HG02678 (cell line): ENCODE measurements around the gene TEKT5.
"Not testable (repeated sequence)": the region's sequence is repeated elsewhere in the genome, so short reads cannot be mapped to it uniquely, and the experiment has no call there.

ENCODE experiments used
- ATAC-seq: cut with Tn5 transposase; IDR thresholded peaks from one replicate; pipeline ENCODE4 v1.9.1; 2021; ENCODE audit warnings: mild to moderate bottlenecking, moderate library complexity; ENCODE audit not compliant: unreplicated experiment

TEKT5 gene

GRCh38 chr16:10637337-10638037, 57.2 kb downstream of the TEKT5 start:
- no peak for ATAC-seq

- no peak for ATAC-seq
These were observed 59.2 kb downstream of the TEKT5 start for GRCh38 chr16:10635365-10636021.

- not testable (repeated sequence) for ATAC-seq
These were observed 61.3 kb downstream of the TEKT5 start for GRCh38 chr16:10633429-10633828.

- no peak for ATAC-seq
These were observed 62.8 kb downstream of the TEKT5 start for GRCh38 chr16:10631886-10632285.

GRCh38 chr16:10629592-10629963, 65.2 kb downstream of the TEKT5 start:
- ATAC-seq, result no peak

DNA sequence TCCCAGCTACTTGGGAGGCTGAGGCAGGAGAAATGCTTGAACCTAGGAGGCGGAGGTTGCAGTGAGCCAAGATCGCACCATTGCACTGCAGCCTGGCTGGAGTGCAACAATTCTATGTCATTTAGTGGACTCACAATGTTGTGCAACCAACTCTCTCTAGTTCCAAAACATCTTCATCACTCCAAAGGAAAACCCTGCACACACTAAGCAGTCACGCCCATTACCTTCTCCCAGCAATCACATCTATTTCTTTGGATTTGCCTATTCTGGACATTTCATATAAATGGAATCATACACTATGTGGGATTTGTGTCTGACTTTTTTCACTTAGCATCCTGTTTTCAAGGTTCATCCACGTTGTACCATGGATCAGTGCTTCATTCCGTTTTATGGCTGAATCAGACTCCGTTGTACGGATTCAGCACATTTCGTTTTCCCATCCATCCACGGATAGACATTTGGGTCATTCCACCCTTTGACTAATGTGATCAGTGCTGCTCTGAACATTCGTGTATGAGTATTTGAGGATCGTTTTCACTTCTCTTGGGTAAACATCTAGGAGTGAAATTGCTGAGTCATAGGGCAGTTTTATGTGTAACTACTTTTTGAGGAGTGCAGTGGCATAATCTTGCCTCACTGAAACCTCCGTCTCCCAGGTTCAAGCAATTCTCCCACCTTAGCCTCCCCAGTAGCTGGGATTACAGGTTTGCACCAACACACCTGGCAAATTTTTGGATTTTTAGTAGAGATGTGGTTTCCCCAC, 69.0 kb downstream of the TEKT5 start:
- ATAC-seq, result no peak

DNA sequence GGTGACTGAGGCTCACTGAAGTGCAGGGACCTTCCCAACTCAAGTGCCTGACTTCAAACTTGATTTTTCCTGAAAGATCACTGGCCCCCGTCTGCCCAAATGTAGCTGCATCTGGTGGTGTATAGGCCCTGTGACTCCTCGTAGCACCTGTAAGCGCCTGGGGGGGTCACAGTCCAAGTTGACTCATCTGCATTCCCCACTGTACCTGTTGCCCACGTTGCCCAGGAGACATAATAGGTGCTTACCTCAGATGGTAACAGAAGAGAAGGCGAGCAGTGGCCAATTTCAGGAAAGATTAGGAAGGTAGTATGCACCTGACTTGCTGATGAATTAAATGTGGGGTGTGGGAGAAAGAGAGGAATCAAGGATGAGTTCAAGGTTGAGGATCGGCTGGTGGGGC, 70.2 kb downstream of the TEKT5 start:
- ATAC-seq, result no peak

DNA sequence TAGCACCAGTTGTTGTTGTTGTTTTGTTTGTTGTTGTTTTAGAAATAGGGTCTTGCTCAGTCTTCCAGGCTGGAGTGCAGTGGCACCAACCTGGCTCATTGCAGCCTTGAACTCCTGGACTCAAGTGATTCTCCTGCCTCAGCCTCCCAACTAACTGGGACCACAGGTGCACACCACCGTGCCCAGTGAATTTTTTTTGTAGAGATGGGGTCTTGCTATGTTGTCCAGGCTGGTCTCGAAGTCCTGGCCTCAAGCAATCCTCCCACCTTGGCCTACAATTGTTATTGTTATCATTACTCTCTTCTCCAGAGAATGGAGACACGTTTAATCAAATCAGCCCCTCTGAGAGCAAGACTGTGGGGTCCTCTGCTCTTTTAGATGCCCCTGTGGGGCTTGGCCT, 71.7 kb downstream of the TEKT5 start:
- no peak for ATAC-seq

GRCh38 chr16:10622036-10622921, 72.5 kb downstream of the TEKT5 start:
- ATAC-seq, result no peak

GRCh38 chr16:10621216-10621949, 73.3 kb downstream of the TEKT5 start:
- not testable (repeated sequence) for ATAC-seq

DNA sequence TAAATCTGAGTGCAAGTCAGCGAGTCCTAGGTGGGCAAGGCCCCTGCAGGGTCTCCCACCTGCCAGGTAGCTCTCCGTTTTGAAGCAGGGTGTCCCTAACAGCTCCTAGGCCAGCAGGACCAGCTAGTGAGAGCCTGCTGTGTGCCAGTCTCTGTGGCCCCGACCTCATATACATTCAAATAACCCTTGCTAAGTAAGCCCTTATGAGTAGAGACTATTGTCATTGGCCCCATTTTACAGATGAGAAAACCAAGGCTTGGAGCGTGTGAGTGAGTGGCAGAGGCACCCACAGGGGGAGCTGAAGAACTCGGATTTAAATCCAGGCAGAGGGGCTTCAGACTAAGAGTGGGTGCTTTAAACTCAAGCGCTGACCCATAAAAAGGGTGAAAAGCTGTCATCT, 74.6 kb downstream of the TEKT5 start:
- ATAC-seq, result no peak

DNA sequence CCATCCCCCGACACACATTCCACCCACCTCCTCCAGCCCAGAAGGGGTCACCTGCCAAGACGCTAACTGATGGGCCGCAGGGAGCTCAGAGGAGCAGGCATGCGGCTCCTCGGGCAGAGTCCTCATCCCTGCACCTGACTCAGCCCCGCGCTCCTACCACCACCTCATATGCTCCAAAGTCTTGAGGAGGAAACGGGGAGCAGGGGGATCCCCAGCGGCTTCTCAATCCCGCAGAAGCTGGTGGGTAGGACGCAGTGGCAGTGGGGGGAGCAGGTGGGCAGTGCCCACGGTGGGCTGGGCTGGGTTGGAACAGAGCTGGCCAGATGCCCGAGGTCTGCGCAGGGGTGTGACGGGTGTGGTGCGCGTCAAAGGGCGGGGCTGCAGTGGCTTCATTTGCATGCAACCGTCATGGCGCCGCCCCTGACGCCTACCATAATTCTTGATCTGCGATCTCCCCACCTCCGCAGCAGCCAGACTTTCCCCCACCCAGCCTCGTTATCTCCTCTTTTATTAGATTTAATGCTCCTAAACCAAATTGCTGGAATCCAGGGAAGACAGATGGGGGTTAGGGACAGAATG, 75.4 kb downstream of the TEKT5 start:
- ATAC-seq, result no peak

- no peak for ATAC-seq
These were observed 76.0 kb downstream of the TEKT5 start for GRCh38 chr16:10618710-10619209.

- no peak for ATAC-seq
These were observed 76.9 kb downstream of the TEKT5 start for GRCh38 chr16:10617662-10618420.

DNA sequence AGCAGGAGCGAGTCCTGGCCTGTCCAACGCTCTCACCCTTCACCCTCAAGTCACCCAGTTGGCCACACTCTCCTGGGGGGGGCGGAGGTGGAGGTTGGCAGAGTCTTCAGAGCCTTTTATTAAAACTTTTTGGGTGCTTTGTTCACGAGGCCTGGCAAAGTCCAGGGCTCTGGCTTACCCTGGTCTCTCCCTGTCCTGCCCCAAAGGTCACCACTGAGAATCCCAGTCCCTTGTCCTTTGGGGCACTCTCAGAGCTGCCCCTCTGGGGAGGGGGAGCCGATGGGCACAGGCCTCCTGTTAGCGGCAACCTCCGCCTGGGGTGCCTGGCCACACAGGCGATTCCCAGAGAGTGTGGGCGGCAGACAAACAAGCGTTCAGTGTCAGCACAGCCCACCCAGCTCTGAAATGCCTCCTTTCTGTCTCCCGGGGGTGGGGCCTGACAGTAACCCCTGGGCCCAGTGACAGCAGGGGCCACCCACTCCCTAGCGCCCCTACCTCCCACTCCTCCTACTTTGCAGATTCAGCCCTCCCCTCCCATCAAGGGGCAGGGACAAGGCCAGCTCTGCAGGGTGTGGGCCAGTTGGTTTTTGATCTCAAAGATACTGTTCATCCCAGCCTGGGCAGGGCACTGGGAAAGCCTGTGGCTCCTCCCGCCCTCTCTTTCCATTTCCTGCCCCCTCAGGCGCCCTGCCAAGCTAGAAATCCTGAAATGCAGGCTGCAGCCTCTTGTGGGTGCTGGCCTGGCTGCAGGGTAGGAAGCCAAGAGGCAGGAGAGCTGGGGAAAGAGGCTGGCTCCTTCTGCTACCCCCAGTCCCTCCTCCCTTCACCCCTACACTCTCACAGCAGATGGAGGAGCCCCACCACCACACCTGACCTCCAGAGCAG, 77.7 kb downstream of the TEKT5 start:
- no peak for ATAC-seq

DNA sequence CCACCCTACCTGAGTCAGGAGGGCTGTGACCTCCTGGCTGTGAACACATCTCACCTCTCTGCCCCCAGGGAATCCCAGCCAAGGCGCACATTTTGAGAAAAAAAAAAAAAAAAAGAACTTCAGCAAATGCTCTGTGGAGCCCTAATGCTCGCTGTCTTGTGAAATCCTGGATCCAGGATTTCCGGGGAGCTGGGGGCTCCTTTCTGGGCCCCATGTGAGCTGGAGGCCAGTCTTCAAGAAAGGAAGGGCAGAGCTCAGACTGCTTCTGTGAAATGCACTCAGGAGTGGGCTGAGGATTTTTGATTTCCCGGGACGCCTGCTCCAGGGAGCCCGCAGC, 78.3 kb downstream of the TEKT5 start:
- no peak for ATAC-seq

DNA sequence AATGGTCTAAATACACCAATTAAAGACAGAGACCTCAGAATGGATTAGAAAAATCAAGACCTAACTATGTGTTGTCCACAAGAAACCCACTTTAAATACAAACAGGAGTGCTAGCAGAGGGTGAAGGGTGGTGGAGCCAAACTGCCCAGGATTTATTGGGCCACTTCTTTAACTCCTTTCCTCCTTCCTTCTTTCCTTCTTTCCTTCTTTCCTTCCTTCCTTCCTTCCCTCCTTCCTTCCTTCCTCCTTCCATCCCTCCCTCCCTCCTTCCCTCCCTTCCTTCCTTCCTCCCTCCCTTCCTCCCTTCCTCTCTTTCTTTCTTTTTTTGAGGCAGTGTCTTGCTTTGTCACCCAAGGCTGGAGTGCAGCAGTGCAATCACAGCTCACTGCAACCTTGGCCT, 80.0 kb downstream of the TEKT5 start:
- ATAC-seq, result no peak

- ATAC-seq, result no peak
These were observed 80.8 kb downstream of the TEKT5 start for GRCh38 chr16:10613785-10614485.
